Mucosa of descending colon (tissue), 3 donors: ENCODE data around the gene LENEP. TPM values are rescaled to one million over a fixed set of nuclear protein-coding genes. Genes with fewer than 3 reads are reported as not detected.
A peak's percentile ranks its signal among the peaks of the same experiment; 100 is the strongest.

Source experiments
- ATAC-seq: fragments of 200-7000 bp; cut with Tn5 transposase; one replicate; pipeline ENCODE4 v1.9.1; 2020; ENCODE audit warnings: mild to moderate bottlenecking, moderate library complexity
- DNase-seq, 3 donors: peaks; one replicate each; pipeline ENCODE4 v3.0.0-alpha.2; 2020
- H3K36me3 ChIP-seq: fragments of 200-600 bp; one replicate; pipeline ENCODE4 v1.8.0; 2021; ENCODE audit warnings: low read depth, mild to moderate bottlenecking
- H3K4me1 ChIP-seq: fragments of 200-600 bp; one replicate; pipeline ENCODE4 v1.8.0; 2021; ENCODE audit warnings: low read depth, mild to moderate bottlenecking
- H3K4me3 ChIP-seq: fragments of 200-600 bp; one replicate; pipeline ENCODE4 v1.8.0; 2021; ENCODE audit warnings: mild to moderate bottlenecking
- H3K9me3 ChIP-seq: fragments of 200-600 bp; one replicate; pipeline ENCODE4 v1.8.0; 2021; ENCODE audit warnings: mild to moderate bottlenecking
- intact Hi-C, 2 donors: fragments of 100-400 bp; cut with DNase I in 1 of 2; cut with micrococcal nuclease in 1 of 2; formaldehyde crosslinking; loops; one replicate each; pipeline versions ENCODE4 v1.11.0 to v1.11.1; 2022; cut with DNase I, micrococcal nuclease
- total RNA-seq, 3 donors: library from RNA; stranded (reverse); fragmentation: NEBNext Ultra II Directional in 2 of 3; extraction: Animal tissue kit (Norgen Biotek cat#: 25700) in 2 of 3; gene quantifications; one replicate each; pipeline versions ENCODE4 v1.2.1 to v1.2.4, GENCODE V29; 2021 to 2023
- TF ChIP-seq, protein P1 (sequence below): fragments of 200-600 bp; IDR thresholded peaks from one replicate; pipeline ENCODE4 v1.8.0; 2022; ENCODE audit warnings: antibody characterized with exemption, mild to moderate bottlenecking
- donor health status: DM: no; HTN: no; CAD: no; lungs with moderate emphysema.
- donor health status: DM: no; HTN: no; CAD: no.
- donor health status: DM: no; HTN: yes; CAD: no.

LENEP gene
- total RNA-seq, 3 donors from 2014 or later: 0.60 to 0.76 TPM; not detected in 1

DNA sequence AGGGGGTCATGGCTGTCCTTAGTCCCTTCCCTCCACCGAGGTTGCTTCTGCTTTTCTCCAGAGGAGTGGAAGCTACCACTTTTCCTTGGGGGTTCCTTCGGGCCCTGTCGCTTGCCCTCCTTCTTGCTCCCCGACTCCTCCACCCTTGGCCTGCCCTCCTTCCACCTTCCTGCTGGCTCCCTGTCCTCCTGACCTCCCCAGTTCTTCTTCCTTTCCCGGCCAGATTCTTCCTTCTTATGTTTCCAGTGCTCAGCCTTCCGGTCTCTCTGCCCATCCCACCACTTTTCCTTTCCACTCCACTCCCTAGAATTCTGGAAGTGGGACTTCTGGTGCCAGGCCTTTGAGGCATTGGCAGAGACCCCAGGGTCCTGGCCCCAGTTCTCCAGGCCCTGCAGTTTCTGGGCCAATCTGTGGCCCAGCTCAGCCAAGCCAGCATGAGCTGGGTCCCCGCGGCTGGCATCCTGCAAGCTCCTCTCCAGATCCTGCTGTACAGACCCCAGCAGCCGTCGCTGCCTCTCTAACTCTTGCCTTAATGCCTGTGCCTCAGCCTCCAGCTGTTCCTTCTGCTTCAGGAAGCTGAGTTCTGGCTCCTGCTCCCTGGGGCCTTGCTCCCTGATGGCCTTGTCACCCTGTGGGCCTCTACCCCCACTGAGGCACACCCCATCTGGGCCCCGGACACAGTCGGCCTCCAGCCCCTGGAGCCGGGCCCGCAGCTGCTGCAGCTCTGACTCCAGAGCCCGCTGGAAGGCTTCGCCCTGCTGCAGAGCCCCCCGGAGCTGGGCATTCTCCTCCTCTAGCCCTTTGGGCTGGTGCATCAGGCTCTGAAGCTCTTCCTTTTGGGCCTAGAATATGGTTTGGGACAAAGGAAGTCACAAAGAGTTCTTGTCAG, 47.2 kb upstream of the LENEP start:
- ATAC-seq (no peak), DNase-seq (no peak)
- no peaks in the 10 kb centered on the region for H3K36me3 ChIP-seq
- intact Hi-C loops: no loop called here
- H3K4me3 ChIP-seq: no peak overlapping the region
- peaks cover 11% of the 10 kb centered on the region for H3K4me1 ChIP-seq
- H3K9me3 ChIP-seq: no peaks in the 10 kb centered on the region
- TF ChIP-seq, protein P1, sequence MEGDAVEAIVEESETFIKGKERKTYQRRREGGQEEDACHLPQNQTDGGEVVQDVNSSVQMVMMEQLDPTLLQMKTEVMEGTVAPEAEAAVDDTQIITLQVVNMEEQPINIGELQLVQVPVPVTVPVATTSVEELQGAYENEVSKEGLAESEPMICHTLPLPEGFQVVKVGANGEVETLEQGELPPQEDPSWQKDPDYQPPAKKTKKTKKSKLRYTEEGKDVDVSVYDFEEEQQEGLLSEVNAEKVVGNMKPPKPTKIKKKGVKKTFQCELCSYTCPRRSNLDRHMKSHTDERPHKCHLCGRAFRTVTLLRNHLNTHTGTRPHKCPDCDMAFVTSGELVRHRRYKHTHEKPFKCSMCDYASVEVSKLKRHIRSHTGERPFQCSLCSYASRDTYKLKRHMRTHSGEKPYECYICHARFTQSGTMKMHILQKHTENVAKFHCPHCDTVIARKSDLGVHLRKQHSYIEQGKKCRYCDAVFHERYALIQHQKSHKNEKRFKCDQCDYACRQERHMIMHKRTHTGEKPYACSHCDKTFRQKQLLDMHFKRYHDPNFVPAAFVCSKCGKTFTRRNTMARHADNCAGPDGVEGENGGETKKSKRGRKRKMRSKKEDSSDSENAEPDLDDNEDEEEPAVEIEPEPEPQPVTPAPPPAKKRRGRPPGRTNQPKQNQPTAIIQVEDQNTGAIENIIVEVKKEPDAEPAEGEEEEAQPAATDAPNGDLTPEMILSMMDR: no peak

DNA sequence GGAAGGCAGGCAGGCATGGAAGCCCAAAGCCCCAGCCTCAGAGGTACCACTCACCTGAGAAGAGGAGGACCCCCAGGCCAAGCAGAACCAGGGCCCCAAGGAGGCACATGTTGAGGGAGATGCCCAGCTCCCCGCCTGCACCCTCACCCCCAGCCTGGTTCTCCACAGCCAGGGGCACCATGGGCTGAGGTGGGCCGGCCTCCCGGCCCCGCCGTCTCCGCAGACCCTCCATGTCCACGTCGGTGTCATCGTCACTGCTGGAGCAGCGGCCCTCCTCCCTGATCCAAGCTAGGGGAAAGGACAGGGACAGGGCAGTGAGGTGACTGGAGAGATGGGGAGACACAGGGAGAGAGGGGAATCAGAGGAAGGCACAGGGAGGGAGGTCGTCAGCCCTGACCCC, 45.3 kb upstream of the LENEP start:
- intact Hi-C loops: no loop called here
- DNase-seq (no peak), ATAC-seq (no peak)
- no peaks in the 10 kb centered on the region for H3K36me3 ChIP-seq
- no peak overlapping the region for H3K4me3 ChIP-seq
- TF ChIP-seq, protein P1: no peak
- peaks cover 17% of the 10 kb centered on the region for H3K4me1 ChIP-seq
- no peaks in the 10 kb centered on the region for H3K9me3 ChIP-seq

DNA sequence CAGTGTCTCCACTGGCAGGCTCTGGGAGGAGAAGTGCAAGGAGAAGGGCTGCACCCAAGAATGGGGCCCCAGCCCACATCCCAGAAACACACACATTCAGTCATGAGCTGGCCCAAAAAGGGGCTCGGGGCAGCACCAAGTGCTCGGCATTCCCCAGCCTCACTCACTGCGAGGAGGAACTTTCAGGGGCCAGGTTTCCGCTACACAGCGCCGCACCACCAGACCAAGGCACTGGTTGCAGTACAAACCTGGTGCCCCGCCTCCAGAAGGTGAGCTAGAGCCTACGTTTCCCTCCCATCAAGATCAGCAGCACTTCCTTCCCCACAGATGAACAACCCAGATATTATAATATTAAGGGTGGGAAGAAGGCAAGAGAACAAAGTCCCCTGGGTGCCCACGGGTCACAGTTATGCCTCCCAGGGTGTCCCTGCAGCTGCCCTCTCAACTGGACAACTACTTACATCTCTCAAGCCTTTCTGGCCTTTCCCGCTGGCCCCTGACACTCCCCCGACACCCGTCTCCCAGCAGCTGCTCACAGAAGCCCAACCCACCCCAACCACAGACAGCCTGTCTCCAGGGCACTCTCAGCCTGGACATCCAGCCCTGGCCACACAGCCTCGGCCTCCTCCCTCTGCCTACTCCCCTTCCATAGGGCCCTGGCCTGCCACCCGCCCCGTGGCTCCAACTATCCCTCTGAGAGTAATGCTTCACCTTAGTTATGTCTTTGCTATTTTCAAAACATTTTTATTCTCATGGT, 41.3 kb upstream of the LENEP start:
- DNase-seq: peak in 1 of 3 donors; percentile 71
- Histone ChIP-seq H3K36me3 (no peaks in the 10 kb centered on the region), H3K4me3 (no peak overlapping the region), H3K9me3 (no peaks in the 10 kb centered on the region), H3K4me1 (peaks cover 39% of the 10 kb centered on the region)
- no peak for ATAC-seq
- intact Hi-C loops: no loop called here
- TF ChIP-seq, protein P1: no peak

DNA sequence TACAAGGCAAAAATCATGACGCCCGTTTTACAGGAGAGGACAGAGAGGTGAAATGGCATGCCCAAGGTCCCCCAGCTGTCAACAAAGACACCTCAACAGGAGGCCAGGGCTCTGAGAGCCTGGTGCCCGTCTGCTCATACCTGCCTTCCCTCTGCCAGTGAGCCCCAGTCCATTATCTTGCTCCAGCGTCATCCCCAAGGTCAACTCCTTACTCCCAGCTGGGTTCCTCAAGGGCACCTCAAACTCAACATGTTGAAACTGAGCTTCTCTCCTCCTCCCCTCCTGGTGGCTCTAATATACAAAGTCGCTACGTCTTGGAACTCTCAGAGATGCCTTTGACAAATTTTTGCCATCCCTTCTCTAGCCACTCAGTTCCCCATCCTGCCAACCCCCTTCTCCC, 40.7 kb upstream of the LENEP start:
- Histone ChIP-seq H3K36me3 (no peaks in the 10 kb centered on the region), H3K4me1 (peaks cover 39% of the 10 kb centered on the region), H3K4me3 (no peak overlapping the region), H3K9me3 (no peaks in the 10 kb centered on the region)
- no peak for ATAC-seq
- DNase-seq: no peak
- TF ChIP-seq, protein P1: no peak
- intact Hi-C loops: no loop called here

DNA sequence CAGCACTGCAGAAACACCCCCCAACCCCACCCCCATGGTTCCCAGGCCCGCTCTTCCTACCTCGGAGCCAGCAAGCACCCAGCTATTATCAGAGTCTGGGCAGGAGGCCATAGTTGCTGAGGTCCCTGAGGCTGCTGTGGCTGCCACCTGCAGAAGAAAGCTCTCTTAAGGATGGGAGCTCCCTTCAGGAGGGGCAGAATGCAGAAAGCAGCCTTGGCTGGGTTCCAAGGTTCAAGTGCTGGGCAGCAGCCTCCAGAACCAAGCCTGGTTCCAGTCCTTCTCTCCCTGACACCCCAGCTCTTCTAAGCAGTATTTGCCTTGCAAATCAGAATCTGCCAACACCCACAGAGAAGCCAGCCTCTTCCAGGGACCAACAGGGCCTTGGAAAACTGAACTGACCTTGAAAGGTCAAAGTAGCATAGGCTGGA, 39.8 kb upstream of the LENEP start:
- ATAC-seq: no peak
- TF ChIP-seq, protein P1: no peak
- H3K36me3 ChIP-seq: no peaks in the 10 kb centered on the region
- DNase-seq: no peak
- intact Hi-C loops: no loop called here
- H3K4me1 ChIP-seq: peaks cover 39% of the 10 kb centered on the region
- no peaks in the 10 kb centered on the region for H3K9me3 ChIP-seq
- no peak overlapping the region for H3K4me3 ChIP-seq
